HEK293 (cell line): ENCODE measurements around the gene SPINK4.

Experiments
- CTCF ChIP-seq: fragments of 450-650 bp; formaldehyde crosslinking; IDR thresholded peaks from 2 replicates; pipeline ENCODE4 v1.5.1; 2016; ENCODE audit warnings: missing biosample characterization, missing genetic modification characterization
- TRIM28 ChIP-seq: IDR thresholded peaks from 2 replicates; pipeline ENCODE4 v1.6.1; 2011; ENCODE audit warnings: low read length, control low read depth, borderline replicate concordance
- ZBTB17 ChIP-seq: fragments of 450-650 bp; formaldehyde crosslinking; IDR thresholded peaks from 2 replicates; pipeline ENCODE4 v1.5.1; 2016; ENCODE audit warnings: missing biosample characterization, missing genetic modification characterization
- ZBTB21 ChIP-seq: fragments of 450-650 bp; formaldehyde crosslinking; IDR thresholded peaks from 2 replicates; pipeline ENCODE4 v1.5.1; 2017; ENCODE audit warnings: missing biosample characterization, missing genetic modification characterization
- ZBTB44 ChIP-seq: fragments of 450-650 bp; IDR thresholded peaks from 2 replicates; pipeline ENCODE4 v1.5.1; 2018; ENCODE audit warnings: missing biosample characterization, mild to moderate bottlenecking, missing genetic modification characterization
- ZBTB8A ChIP-seq: fragments of 450-650 bp; formaldehyde crosslinking; IDR thresholded peaks from 2 replicates; pipeline ENCODE4 v1.5.1; 2016; ENCODE audit warnings: missing biosample characterization, missing genetic modification characterization
- ZFP3 ChIP-seq: fragments of 450-650 bp; formaldehyde crosslinking; IDR thresholded peaks from 2 replicates; pipeline ENCODE4 v1.5.1; 2016; ENCODE audit warnings: low read depth, missing biosample characterization, missing genetic modification characterization
- ZFP41 ChIP-seq: fragments of 450-650 bp; formaldehyde crosslinking; IDR thresholded peaks from 2 replicates; pipeline ENCODE4 v1.5.1; 2016; ENCODE audit warnings: missing biosample characterization, missing genetic modification characterization, borderline replicate concordance
- ZNF146 ChIP-seq: fragments of 450-650 bp; formaldehyde crosslinking; IDR thresholded peaks from 2 replicates; pipeline ENCODE4 v1.5.1; 2016; ENCODE audit warnings: missing biosample characterization, missing genetic modification characterization
- ZNF341 ChIP-seq: fragments of 450-650 bp; formaldehyde crosslinking; IDR thresholded peaks from 2 replicates; pipeline ENCODE4; 2016; ENCODE audit warnings: low read depth, missing biosample characterization, missing genetic modification characterization
- ZNF37A ChIP-seq: fragments of 450-650 bp; IDR thresholded peaks from 2 replicates; pipeline ENCODE4 v1.5.1; 2018; ENCODE audit warnings: missing biosample characterization, missing genetic modification characterization
- ZNF391 ChIP-seq: fragments of 450-650 bp; formaldehyde crosslinking; IDR thresholded peaks from 2 replicates; pipeline ENCODE4 v1.5.1; 2016; ENCODE audit warnings: low read depth, missing biosample characterization, missing genetic modification characterization, borderline replicate concordance
- ZNF792 ChIP-seq: fragments of 450-650 bp; formaldehyde crosslinking; IDR thresholded peaks from 2 replicates; pipeline ENCODE4 v1.5.1; 2016; ENCODE audit warnings: missing biosample characterization, missing genetic modification characterization

GRCh38 chr9:33233626-33234342 lies 6.2 kb upstream of the SPINK4 start:
- TF ChIP-seq ZBTB44 (no peak), ZNF146 (no peak), CTCF (tag by site-specific recombination) (no peak), ZBTB8A (tag by site-specific recombination) (no peak), ZNF792 (no peak), ZFP41 (no peak), ZNF341 (tag by site-specific recombination) (no peak), TRIM28 (no peak), ZBTB17 (tag by site-specific recombination) (0 out of 2 replicates have a peak, but pooled peaks have one; percentile 22), ZFP3 (tag by site-specific recombination) (no peak), ZBTB21 (tag by site-specific recombination) (peak; percentile 86; the same call in 1 of the 2 replicates), ZNF37A (tag by site-specific recombination) (no peak), ZNF391 (tag by site-specific recombination) (no peak)
